SK-MEL-5 (cell line): ENCODE measurements around the gene TMSB15C. TPM values are rescaled to one million over a fixed set of nuclear protein-coding genes. Genes with fewer than 3 reads are reported as not detected.
"Not testable (repeated sequence)": the region's sequence is repeated elsewhere in the genome, so short reads cannot be mapped to it uniquely, and the experiment has no call there.

Experiments
- DNase-seq: peaks from one replicate; pipeline ENCODE4 v3.0.0-alpha.2; 2016; ENCODE audit warnings: low read depth, low spot score
- in situ Hi-C: cut with HindIII; loops from 2 replicates; pipeline ENCODE4 v1.10.0; 2016; ENCODE audit warnings: low sequenced_read_pairs, high pct_unique_total_duplicates, low pct_unique_long_range_greater_than_20kb
- total RNA-seq: library from RNA; depleted of rRNA; stranded (reverse); fragments of >200 nt; shearing (Covaris generic); gene quantifications from 2 replicates; pipeline ENCODE4 v1.2.3, GENCODE V29; 2014; rRNA removed

TMSB15C gene
- total RNA-seq, 1 experiment from 2014 or later = 0.24 TPM

DNA sequence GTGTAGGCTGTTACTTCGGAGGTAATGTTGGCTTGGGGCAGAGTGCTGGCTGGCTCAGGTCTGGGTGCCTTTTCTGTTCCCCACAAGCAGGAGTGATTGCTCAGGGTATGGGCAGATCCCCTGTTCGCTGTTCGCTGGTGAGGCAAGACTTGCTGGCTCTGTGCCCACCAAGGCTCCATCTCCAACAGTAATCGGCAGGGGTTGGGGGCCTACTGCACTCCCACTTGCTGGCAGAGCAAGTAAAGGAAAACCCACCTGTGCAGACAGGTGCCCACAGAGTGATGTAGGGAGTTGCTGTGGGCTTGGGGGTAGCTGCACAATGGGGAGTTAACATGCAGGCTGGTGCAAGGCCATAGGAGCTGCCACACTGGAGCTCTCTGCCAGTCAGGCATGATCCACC is 8.0 kb upstream of the TMSB15C start:
- in situ Hi-C loops = no loop called here
- DNase-seq = no peak

DNA sequence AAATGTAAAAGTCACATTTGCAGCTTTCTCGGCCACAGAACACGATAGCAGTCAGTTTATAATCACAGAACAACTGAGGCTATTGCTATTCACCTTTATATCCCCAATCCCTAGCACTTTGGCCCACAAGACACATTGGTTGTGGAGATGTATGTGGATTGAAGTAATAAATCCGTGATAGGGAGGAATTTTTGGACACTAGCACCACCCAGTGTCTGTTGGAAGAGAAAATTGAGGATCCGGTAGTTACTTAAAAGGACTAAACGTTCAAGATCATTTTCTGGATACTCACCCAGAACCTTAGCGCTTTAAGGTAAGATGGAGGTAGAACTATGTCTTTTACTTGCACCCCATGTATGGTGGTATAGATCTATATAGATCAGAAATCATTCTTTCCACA is 1.8 kb upstream of the TMSB15C start:
- DNase-seq, in situ Hi-C loops: not testable (repeated sequence)

DNA sequence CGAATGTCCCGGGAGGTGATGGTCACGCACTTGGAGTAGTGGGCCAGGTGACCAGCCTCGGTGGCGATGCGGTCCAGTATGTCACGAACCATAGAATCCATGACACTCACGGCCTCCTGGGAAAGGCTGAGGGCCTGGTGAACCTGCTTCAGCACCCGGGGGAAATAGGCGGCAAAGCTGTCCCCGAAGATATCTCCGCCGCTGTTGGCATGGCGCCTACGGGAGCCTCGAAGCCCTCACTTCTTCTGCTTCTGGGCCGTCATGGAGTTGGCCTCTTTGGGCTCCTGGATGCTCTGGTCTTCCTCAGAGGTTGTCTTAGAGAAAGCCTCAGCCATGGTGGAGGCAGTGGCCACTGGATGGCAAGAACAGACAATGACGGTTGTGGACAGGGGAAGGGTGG is 13.4 kb downstream of the TMSB15C start:
- DNase-seq, in situ Hi-C loops: not testable (repeated sequence)

DNA sequence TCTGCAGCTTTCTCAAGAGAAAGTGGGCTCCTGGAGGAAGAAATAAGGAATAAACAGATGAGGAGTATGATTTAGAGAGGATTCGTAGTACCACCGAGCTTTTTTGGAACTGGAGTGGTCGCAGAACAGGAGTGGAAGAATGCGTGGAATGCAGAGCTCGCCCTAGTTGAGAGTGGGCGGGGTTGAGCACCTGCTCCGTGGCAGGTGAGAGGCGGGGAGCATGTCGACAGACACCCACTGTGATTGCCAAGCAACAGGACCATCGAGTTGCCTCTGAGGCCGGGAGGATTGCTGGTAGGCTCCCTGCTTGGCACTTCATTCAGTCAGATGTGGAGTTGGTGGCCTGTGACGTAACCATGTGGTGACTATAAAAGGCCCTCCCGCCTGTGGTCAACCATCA is 21.1 kb downstream of the TMSB15C start:
- DNase-seq, in situ Hi-C loops: not testable (repeated sequence)

DNA sequence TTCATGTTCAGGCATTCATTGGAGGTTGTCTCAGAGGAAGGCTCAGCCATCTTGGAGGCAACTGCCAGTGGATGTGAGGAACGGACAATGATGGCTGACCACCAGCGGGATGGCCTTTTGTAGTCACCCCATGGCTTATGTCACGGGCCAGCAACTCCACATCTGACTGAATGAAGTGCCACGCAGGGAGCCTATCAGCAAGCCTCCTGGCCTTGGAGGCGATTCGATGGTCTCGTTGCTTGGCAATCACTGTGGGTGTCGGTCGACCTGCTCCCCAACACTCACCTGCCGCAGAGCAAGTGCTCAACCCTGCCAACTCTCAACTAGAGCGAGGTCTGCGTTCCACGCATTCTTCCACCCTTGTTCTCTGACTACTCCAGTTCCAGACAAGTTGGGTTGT is 28.9 kb downstream of the TMSB15C start:
- no peak for DNase-seq
- in situ Hi-C loops = no loop called here

DNA sequence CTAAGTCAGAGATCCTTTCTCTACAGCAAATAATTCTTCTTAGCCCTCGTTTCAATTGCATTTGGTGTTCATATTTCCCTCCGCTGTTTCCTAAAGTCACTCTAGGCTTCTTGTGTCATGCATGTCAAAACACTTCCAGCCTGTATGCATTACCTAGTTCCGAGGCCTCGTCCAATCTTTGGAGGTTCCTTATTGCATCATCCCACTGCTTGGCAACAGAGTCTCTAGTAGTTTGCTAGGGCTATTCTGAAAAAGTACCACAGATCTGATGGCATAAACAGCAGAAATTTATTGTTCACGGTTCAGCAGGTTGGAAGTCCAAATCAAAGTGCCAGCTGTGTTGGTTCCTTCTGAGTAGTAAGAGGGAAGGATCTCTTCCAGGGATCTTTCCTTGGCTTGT is 30.4 kb downstream of the TMSB15C start:
- no peak for DNase-seq
- in situ Hi-C loops = no loop called here

DNA sequence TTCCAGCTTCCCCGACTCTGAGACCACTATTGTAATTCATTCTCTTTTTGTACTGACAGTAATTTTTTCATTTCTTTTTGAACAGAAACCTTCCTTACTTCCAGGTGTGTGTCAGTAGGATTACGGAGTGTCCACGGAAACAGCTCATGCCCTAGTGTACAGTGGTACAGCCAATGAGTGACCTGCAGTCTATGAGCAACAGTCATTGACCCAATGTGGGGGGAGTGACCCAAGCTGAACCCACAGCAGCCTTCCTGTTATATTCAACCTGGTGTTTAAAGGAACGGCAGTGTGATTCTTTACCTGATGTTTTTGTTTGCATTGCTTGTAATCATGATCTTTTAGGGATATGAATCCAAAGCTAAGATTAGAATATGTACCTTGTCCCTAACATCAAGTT is 35.0 kb downstream of the TMSB15C start:
- in situ Hi-C loops = no loop called here

DNA sequence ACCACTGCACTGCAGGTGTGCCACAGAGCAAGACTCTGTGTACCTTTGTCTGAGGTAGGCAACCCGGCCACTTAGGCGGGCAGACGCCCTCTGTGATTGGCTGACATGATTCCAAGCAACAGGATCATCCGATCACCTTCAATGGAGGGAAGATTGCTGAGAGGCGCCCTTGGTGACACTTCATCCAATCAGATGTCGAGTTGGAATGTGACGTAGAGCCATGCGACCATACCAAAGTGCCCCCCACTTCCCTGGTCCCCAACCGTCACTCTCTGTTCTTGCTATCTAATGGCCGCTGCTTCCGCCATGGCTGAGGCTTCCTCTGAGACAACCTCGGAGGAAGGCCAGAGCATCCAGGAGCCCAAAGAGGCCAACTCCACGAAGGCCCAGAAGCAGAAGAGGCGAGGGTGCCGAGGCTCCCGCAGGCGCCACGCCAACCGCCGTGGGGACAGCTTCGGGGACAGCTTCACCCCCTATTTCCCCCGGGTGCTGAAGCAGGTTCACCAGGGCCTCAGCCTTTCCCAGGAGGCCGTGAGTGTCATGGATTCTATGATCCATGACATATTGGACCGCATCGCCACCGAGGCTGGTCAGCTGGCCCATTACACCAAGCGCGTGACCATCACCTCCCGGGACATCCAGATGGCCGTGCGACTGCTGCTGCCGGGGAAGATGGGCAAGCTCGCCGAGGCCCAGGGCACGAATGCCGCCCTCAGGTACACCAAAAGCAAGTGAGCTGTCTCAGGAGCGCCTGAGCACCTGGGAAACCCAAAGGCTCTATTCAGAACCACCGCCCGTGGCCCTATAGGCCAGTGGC is 36.1 kb downstream of the TMSB15C start, which contains the start of gene H2BW2:
TSS of gene H2BW2 (plus strand) at position 268 of the 817 bp plus-strand sequence. CDS start at position 307, 39 bp downstream.
- in situ Hi-C loops = no loop called here
- no peak for DNase-seq

More for the DNA sequence above, 35.0 kb downstream of the TMSB15C start:
- DNase-seq = no peak

Other genes with a start within 250 kb of the TMSB15C start
- 1.1 and 1.4 TPM in 2 replicates for gene RAB9B, start 244.0 kb downstream of the TMSB15C start, total RNA-seq
- 5.3 and 5.5 TPM in 2 replicates for gene TMSB15B, start 113.6 kb downstream of the TMSB15C start, total RNA-seq
- not detected in 2 replicates for gene H2BW1, start 62.5 kb downstream of the TMSB15C start, total RNA-seq
- not detected in 2 replicates for gene H2BW2, start 36.3 kb downstream of the TMSB15C start, total RNA-seq
- gene ZCCHC18, start 36.3 kb upstream of the TMSB15C start, total RNA-seq = 0.21 and 0.32 TPM in 2 replicates
- gene SLC25A53, start 80.8 kb upstream of the TMSB15C start, total RNA-seq = 9.6 and 10.6 TPM in 2 replicates
- gene FAM199X, start 90.2 kb upstream of the TMSB15C start, total RNA-seq = 22.8 and 25.7 TPM in 2 replicates
- 0.24 and 0.34 TPM in 2 replicates for gene ESX1, start 178.7 kb upstream of the TMSB15C start, total RNA-seq